H1 (cell line): Measurements from ENCODE around the gene SEZ6L.

Source experiments
- CBX5 ChIP-seq: fragments of 300-800, 300-1000 bp; sonication (generic); IDR thresholded peaks from 2 replicates; pipeline ENCODE4 v1.7.1; 2016; ENCODE audit warnings: antibody characterized with exemption, low read length, low read depth
- POLR2A ChIP-seq, 2 experiments: IDR thresholded peaks; 1 replicate in 1 of 2; 2 replicates in 1 of 2; pipeline ENCODE4 v1.6.1; 2011; ENCODE audit warnings: low read depth in 2 of 2, low read length in 2 of 2, mild to moderate bottlenecking in 2 of 2; ENCODE audit errors: control extremely low read depth in 1 of 2
- YY1 ChIP-seq: IDR thresholded peaks from 2 replicates; pipeline ENCODE4 v1.6.1; 2011; ENCODE audit warnings: low read depth, mild to moderate bottlenecking, low read length
- ZNF274 ChIP-seq: IDR thresholded peaks from 2 replicates; pipeline ENCODE4 v1.7.0; 2012; ENCODE audit warnings: low read length, borderline replicate concordance; ENCODE audit errors: extremely low read depth
- TF ChIP-seq, protein P1 (sequence below), 3 experiments: IDR thresholded peaks; 1 replicate in 2 of 3; 2 replicates in 1 of 3; pipeline versions ENCODE4 v1.5.1 to v1.6.1; 2011; ENCODE audit warnings: low read length in 3 of 3, mild to moderate bottlenecking in 3 of 3, inconsistent platforms in 2 of 3, low read depth in 1 of 3, moderate library complexity in 1 of 3; ENCODE audit not compliant: insufficient read depth in 1 of 3; ENCODE audit errors: control extremely low read depth in 1 of 3
- TF ChIP-seq, protein P2 (sequence below): IDR thresholded peaks from 2 replicates; pipeline ENCODE4 v1.6.1; 2012; ENCODE audit warnings: inconsistent platforms

DNA sequence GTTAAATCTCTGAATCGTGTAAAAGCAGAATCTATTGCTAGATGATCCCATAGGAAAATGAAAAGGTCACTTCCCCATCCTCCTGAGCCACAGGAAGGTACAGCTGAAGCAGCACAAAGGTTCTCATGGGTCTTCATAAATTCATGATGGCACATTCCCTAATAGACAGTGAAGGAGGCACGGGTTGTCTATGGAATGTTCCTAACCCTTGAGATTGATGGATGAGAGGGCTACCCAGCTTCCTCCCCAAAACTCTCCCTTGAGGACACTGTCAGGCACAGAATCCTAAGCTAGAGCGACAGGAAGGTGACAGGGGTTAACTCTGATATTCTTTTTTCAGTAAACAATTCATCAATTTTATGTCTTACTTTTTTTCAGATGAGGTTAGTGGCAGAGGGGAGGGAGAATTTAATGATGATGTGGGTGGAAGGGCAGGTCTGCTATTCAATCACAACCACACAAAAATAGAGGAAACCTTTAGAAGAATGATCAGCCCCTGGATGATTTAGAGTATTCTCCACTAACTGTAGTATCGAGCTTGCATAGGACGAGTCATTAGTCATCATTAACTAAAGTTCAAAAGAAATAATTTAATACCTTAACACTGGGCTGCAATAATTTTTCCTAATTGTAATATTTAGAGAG is 33.1 kb downstream of the SEZ6L start:
- TF ChIP-seq, protein P1, sequence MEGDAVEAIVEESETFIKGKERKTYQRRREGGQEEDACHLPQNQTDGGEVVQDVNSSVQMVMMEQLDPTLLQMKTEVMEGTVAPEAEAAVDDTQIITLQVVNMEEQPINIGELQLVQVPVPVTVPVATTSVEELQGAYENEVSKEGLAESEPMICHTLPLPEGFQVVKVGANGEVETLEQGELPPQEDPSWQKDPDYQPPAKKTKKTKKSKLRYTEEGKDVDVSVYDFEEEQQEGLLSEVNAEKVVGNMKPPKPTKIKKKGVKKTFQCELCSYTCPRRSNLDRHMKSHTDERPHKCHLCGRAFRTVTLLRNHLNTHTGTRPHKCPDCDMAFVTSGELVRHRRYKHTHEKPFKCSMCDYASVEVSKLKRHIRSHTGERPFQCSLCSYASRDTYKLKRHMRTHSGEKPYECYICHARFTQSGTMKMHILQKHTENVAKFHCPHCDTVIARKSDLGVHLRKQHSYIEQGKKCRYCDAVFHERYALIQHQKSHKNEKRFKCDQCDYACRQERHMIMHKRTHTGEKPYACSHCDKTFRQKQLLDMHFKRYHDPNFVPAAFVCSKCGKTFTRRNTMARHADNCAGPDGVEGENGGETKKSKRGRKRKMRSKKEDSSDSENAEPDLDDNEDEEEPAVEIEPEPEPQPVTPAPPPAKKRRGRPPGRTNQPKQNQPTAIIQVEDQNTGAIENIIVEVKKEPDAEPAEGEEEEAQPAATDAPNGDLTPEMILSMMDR (IDR thresholded peaks at IDR 0.05; ENCODE audit: control extremely low read depth in 1 of 3, insufficient read depth in 1 of 3, low read depth in 1 of 3, low read length in 3 of 3), result no peak
- TF ChIP-seq POLR2A (IDR thresholded peaks at IDR 0.05; ENCODE audit: control extremely low read depth in 1 of 2, low read depth in 2 of 2, low read length in 2 of 2) (no peak), CBX5 (no peak), ZNF274 (no peak), YY1 (no peak)
- TF ChIP-seq, protein P2, sequence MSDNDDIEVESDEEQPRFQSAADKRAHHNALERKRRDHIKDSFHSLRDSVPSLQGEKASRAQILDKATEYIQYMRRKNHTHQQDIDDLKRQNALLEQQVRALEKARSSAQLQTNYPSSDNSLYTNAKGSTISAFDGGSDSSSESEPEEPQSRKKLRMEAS, result no peak
